Measurements from ENCODE around the gene MBTPS1.
A peak's percentile ranks its signal among the peaks of the same experiment; 100 is the strongest.

MBTPS1 gene

DNA sequence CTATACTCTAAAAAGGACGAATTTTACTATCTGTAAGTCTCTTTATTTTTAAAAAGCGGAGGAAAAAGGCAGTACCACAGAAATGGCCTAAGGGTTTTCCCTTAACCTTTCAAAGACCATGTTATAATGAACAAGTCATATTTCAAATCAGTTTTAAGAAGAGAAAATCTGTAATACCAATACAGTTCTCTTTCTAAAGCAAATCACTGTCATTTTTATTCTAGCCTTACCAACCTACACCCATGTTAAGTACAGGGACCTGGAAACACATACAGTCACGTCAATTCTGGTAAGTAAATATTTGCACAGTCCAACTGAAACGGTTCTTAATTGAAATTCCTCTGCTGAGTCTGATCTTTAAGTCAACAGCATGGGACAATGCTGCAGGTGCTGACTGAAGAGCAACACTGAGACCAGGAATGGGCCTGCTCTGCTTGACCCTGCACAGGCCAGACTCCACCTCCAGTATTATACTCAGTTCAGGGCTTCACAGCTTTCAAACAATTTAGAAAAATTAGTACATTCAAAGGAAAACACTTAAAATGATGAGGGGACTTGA, 20.2 kb downstream of the MBTPS1 start:
- DNase-seq, result no peak

DNA sequence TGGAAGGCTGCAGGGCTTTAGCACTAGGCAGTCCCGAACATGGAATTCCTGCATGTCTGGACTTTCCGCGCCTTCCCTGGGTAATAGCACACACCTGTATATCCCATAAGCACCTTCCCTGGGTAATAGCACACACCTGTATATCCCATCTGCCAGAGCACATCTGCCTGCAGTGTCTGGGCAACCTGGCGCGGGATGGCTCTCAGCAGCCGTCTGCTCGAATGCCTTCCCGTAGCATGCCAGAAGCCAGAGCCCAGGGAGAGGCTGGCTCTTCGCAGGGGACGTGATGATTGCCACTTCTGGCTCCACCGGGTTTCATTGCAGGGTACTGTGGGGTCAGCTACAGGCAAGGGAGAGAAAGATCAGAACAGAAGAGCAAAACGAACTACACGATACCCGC, 21.3 kb downstream of the MBTPS1 start:
- no peak for DNase-seq

DNA sequence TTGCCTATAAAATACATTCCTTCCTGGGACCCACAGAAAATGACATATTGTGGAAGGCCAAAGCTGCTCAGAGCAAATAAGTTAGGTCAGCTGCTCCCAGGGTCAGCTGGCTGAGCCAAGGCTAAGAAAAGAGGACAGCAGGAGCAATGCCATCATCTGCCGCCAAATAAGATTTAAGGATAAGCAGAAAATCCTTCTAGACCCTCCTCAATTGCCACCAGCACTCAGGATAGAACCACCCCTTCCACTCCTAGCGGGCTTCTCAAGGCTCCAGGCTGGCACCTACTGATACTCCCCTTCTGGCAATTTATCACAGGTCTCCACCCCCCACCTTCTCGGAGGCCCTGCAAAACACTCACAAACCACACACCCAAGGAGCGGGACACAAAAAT, 22.9 kb downstream of the MBTPS1 start:
- DNase-seq, result no peak

DNA sequence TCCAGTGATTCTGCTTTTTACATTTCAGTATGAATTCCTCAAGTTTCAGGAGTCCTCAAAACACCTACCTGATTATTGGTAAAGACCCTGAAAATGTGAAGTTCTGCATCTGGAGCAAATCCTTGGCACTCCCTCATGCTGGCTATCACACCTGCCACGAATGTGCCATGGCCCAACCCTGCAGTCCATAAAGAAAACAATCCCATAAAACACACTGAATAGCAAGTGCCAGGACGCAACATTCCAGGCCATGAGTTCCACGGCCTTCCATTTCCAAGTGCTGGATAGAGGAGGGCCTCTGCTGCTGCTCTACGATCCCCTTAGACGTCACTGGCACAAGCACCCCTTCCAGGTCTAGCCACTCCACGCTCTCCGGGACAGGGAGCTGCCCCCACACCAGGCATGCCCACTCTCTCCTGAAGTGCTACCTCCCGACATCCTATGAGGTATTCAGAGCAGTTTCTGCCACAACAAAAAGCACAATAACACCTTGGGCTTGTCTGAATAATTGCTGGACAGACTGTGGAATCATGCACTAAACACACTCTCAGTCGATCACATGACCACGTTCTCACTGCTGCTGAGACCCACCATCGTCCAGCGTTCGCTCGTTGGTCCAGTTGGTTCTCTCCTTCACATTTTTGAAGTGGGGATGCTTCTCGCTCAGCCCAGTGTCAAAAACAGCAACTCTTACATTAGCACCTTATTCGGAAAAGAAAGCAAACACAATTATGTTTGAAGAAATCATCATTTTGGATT, 23.4 kb downstream of the MBTPS1 start:
- DNase-seq, result no peak

DNA sequence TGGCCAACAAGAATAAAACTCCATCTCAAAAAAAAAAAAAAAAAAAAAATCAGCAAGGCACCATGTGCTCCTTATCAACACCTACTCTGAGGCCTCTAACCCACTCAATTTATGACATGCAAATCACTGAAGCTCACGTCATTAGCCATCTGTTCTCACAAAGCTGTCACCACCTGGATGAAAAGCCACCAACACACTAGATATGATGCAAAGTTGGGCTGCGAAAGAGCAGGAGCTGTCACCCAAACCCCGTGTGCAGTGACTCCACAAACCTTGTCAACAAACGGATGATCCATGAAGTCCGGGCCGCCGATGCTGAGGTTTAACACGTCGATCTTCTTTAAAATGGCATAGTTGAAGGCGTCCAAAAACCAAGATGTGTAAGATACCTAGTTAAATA, 25.3 kb downstream of the MBTPS1 start:
- DNase-seq, result no peak

DNA sequence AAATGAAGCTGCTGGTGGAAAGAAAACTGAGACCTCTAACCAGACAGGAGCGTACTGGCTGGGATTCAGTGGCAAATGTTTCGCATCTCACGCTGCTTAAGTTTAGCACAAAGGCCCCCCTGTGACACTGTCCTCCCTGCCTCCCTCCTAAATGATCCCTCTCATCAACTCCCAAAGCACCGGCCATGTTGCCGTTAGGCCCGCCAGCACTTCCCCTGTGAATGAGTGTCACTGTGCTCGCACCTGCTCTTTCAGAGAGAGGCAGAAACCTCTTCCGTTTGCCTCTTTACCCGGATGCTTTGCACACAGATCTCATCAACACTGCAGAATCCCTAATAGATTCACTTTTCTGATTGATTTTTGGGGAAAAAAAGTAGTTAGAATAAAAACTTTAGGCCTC, 26.5 kb downstream of the MBTPS1 start:
- no peak for DNase-seq

DNA sequence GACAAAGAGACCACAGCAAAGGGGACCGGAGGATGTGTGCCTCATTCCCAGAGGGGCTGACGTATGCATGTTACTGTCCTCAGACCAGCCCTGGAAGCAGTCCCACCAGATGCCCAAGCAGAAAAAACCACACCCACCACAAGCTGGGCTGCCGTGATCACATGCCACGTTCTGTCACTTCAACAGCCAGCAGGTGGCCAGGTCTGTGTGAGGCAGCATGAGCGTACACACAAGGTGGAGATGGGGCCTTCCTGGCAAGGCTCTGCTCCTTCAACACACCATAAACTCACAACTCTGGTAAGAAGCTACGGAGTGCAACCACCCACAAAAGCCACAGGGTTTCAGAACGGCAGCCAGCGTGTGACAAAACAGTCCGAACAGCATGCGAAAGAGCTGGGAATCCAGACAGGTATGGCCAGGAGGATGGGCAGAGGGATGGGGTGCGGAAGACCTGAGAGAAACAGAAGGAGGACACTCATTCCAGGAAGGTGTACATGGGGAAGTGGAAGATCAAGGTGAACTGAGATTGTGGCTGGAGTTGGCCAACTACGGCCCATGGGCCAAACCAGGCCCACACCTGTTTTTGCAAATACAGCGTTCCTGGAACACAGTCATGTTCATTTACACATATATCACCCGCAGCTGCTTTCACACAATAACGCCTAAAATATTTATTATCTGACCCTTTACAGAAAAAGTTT, 27.9 kb downstream of the MBTPS1 start:
- peak; percentile 32 for DNase-seq

DNA sequence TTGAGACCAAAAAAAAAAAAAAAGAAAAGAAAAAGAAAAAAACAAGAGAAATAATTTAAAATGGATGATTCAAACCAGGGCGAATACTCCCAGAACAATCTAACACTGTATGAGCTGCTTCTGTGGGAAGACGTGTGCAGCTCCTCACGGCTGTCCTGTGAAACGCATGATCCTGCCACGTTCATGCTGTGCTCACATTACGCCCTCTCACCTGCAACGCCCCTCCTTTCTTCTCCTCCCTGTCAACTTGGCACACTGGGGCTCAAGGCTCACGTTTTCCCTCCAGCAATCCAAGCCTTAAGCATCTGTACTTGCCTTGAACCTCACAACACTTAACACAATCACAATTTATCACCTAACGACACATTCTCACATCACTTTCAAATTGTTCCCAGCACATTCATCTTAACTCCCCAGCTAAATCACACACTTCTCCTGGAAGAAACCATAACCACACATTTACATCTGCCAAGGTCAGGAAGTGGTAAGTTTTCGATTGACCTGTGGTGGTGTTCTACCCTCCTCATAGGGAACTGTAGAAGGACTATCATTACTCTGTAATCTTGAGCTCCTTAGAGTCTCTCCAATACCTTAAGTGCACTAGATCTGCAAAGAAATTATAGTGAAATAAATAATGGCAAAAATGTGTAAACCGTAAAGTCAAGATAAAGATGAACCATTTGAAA, 29.1 kb downstream of the MBTPS1 start:
- DNase-seq, result peak; percentile 35

DNA sequence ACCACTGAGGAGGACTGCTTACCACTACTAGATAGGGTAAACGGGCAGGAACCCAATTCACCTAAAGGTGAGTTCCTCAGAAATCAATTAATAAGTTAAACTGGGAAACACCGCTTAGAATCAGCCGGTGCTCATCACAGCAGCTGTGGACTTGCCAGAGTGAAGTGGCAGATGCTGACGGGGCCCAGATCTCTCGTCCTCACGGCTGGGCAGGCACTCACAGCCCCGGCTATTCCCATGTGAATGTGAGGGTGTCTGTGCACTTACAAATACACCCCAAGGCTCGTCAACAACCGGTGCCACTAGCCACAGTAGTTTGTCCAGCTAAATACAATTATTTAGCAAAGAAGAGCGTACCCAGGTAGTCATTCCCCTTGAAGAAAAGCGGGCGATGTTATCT, 29.7 kb downstream of the MBTPS1 start:
- peak; percentile 45 for DNase-seq

DNA sequence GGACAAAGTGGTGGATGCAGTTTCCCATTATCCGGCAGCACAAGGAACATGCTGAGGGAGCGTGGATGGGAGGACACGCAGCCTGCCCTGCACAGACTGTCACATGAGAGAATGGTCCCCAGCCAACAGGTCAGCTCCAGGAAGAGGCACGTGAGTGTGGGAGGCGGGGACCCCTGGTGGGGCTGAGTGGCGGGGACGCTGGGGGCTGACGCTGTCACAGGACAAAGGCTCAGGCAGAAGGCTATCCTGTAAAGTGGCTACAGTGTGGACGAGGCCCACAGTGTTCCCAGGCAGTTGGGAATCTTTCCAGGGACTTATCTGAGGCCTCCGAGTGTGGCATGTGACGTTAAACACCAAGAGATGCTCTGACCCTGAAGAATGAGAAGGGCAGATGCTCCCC, 30.4 kb downstream of the MBTPS1 start:
- peak; percentile 35 for DNase-seq

DNA sequence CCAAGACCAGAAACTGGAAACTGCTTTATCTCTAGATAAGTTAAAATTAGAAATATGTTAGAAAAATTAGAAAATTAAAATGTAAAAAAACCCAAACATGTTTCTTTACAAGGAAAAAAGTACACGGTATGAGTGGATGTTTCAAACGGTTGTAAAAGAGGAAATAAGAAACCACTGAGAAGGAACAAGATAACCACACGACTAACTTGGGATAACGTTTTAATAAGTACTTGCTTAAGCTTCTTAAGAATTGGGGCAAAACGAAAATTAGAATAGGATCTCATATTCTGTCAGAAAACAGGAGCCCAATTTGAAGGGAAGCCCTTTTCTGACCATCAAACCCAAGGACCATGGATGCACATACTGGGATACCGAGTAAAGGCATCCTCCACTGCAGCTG, 31.0 kb downstream of the MBTPS1 start:
- DNase-seq, result no peak

DNA sequence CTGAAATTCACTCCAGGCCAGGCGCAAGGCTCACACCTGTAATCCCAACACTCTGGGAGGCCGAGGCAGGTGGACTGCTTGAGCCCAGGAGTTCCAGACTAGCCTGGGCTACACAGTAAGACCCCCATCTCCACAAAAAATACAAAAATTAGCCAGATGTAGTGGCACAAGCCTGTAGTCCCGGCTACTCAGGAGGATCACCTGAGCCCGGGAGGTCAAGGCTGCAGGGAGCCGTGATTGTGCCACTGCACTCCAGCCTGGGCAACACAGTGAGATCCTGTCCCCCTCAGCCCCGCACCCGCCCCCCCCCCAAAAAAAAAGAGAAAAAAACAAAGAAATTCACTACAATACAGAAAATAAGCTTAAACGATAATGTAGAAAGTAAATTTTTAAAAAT, 31.5 kb downstream of the MBTPS1 start:
- no peak for DNase-seq

DNA sequence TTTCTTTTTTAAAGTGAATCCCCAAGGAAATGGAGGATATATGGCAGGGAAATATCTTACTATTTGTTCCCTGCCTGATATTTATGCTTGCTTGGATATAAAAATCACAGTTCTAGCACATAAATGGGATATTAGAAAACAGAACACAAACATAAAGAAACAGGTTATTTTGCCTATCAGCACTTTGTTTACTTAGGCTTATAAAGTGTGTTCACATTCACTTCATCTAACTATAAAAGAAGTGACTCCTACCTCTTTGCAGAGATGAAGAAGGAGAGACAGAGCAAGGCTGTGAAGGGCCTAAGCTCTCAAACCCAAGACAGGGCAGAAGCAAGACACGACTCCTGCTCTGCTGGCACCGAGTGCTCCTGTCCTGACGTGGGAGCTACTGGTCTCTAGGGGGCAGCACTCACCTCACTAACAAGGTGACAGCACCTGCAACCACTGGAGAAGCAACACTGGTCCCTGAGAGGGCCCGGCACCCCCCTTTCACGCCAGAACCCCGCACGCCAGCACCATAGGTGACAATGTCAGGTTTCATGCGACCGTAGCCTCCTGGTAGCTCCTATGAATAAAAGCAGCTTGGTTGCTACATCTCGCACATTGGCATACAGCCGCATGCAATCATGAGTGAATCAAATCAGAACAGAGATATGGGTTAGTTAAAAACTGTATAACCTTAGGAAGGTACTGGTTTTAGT, 32.0 kb downstream of the MBTPS1 start:
- peak; percentile 61 for DNase-seq

DNA sequence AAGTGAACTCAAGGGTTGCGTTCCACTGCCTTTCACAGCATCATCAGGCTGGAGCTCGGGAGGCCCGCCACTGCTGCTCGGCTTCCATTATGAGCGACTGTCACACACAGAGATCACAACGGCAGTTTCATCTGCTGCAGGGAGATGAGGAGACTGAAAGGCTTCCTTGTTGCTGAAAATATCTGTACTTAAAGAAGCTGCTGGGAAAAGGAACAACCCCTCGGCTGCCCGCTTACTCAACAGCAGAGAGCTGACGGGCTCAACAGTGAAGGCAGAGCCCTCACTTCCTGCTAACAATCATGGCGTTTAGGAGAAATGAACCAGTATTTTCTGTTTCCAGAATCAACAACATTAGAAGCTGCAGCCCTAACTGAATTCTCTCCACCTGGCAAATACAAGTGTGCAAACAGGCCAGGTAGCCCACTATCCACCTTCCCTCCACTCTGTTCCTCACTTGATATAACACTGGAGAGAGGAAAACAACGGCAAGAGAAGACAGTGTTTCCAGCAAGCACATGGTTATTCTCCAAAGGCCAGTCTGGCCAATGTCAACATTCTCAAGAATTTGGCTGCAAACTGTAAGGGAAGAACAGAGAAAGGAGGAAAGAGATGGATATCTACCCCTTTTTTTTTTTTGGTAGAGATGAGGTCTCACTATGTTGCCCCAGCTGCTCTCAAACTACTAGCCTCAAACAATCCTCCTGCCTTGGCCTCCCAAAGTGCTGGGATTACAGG, 33.7 kb downstream of the MBTPS1 start:
- no peak for DNase-seq

DNA sequence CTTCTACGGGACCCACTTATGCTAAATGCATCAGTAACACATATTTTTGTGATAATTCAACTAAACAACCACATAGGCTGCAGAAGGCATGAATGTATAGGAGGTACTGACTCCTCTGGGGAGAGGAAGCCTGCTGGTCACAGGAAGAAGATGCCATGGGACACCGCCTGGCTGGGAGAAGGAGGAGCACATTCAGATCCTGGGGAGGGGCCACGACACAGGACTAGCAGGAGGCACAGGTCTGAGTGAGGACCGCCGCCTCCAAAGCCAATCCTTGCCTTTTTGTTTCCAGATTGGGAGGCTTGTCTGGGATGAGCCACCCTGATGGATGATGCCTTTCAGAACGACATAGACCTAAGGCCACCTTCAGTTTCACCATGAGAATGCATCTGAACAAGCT, 34.6 kb downstream of the MBTPS1 start:
- no peak for DNase-seq

DNA sequence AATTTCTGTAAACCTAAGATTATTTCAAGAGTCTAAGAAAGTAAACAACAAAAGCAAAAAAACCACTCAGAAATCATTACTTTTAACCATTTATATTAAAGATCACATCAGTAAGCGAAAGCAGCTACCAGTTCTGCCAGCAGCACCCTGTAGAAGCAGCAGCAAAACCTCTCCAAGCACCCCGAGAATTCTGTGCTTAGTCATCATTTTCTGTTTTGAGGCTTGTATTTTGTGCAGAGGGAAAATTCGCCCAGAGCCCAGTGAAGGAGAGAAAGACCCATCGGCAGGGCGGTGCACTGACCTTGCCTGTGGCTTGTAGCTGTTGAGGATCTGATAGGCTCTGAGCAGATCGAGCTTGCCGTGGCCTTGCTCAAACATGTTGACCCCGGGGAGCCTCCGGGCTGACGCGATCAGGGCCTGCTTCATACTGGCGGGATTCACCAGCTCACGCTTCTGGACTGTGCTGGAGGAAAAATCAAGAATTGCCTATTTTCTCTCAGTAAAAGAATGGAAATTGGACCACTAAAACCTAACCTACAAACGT, 35.2 kb downstream of the MBTPS1 start:
- DNase-seq, result no peak

DNA sequence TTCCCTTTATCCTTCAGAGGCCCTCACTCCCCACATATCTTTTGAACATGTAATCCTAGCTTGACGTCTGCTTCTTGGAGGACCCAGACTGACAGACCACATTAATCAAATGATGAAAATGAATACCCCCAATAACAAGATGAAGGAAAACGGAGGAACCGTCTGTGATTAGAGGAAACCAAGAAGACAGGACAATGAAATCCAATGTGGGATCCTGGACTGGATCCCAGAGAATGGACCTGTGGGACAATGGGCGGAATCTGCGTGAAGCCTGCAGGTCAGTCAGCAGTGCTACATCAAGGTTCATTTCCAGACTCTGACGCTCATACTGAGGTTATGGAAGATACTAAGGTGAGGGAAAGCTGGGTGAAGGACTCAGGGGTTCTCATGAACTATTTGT, 35.9 kb downstream of the MBTPS1 start:
- no peak for DNase-seq

DNA sequence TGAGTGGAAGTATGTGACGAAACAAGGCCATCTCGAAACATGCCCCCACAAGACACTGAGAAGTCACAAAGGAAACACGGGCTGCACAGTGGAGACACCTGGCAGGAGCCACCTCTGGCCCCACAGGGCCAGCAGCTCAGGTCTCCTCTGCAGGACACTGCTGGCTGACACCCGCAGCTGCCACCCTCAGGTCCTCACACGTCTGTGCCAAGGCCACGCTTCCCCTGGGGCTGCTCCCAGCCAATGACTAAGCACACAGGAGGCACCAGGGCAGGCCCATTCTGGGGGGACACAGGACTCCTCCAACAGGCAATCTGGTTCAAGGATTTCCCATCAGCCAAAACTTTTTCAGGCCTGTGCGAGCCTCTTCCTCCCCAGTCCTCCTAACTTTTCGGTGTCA, 36.4 kb downstream of the MBTPS1 start:
- DNase-seq, result no peak

DNA sequence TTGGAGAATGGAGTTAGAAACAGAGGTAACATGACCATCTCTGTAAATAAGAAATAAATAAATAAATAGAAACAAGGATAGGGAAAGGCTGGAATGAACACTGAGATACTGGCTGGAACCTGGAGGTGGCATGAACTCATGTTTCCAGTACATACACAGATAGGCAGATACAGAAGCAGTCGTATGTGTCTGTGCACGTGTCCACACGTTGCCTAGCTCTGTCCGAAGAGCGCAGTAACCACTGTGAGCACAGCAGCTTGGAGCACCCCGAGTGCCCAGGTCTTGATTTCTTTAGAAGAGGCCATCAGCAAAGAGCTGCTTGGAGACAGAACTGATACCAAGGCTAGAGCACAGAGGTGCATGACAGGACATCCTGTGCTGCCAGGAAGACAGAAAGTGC, 37.1 kb downstream of the MBTPS1 start:
- DNase-seq, result no peak

DNA sequence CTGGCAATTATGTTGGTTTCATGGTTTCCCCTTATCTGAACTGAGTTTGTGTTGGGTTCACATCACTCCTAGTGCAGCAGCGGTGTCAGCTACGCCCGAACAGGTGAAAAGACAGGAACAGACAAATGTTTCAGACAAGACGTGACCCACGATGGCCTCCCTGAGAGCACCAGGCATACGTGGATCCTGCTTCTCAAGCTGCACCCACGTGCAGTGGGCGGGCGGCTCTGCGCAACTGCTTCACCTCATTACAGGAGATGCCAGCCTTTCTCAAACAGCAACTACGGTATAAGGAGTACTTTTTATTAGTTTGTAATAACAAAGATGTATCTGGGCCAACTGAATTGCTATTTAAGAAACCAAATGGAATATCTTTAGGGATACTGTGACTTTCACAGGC, 41.4 kb downstream of the MBTPS1 start:
- DNase-seq, result no peak

DNA sequence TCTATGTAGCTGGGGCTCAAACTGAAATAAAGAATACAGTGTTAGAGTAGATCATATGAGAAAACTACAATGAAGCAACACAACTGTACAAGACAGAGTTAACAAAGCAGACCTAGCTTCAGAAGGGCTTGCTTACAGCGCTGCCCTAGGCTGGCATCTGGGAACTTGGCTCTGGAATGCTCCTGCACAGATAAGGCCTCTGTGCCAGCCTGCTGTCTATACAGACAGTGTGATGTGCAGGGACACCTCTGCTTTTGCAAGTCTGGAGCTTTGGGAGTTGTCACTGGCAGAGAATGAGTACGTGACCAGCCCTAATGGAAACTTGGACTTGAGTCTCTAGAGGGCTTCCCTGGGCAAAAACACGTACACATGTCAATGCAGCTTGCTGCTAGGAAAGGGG, 42.0 kb downstream of the MBTPS1 start:
- no peak for DNase-seq

DNA sequence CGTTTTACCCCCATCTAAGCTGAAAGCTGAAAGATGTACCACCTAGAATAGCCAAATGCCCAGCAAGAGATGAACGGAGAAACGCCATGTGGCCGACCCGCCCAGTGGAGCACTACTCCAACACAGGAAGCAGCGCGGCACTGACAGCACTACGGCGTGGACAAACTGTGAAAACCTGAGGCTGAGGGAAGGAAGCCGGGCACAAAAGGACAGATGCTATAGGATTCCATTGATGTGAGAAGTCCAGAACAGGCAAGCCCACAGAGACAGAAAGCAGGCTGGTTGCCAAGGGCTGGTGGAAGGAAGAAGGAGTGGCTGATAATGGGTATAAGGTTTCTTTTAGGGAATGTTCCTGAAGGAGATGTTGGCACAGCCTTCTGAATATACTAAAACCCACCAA, 44.7 kb downstream of the MBTPS1 start:
- DNase-seq, result no peak

Data from retina (tissue), 1 donor.